ENCODE measurements around the gene RSRC1.

The RSRC1 gene

GRCh38 chr3:158128755-158129154 lies 18.9 kb downstream of the RSRC1 start:
- no peak for DNase-seq (ENCODE audit: low read depth)

GRCh38 chr3:158134363-158134762 lies 24.5 kb downstream of the RSRC1 start:
- no peak for DNase-seq (ENCODE audit: low read depth)

- no peak for DNase-seq (ENCODE audit: low read depth)
Measured at GRCh38 chr3:158140396-158140795, 30.5 kb downstream of the RSRC1 start.

- no peak for DNase-seq (ENCODE audit: low read depth)
Measured at GRCh38 chr3:158148218-158148617, 38.3 kb downstream of the RSRC1 start.

- DNase-seq (ENCODE audit: low read depth), result no peak
Measured at GRCh38 chr3:158152186-158152585, 42.3 kb downstream of the RSRC1 start.

GRCh38 chr3:158158969-158159368 lies 49.1 kb downstream of the RSRC1 start:
- no peak for DNase-seq (ENCODE audit: low read depth)

GRCh38 chr3:158159714-158160113 lies 49.8 kb downstream of the RSRC1 start:
- DNase-seq (ENCODE audit: low read depth), result no peak

GRCh38 chr3:158160958-158161357 lies 51.1 kb downstream of the RSRC1 start:
- DNase-seq (ENCODE audit: low read depth), result no peak

GRCh38 chr3:158165141-158165655 lies 55.3 kb downstream of the RSRC1 start:
- no peak for DNase-seq (ENCODE audit: low read depth)

- no peak for DNase-seq (ENCODE audit: low read depth)
Measured at GRCh38 chr3:158165730-158166129, 55.8 kb downstream of the RSRC1 start.

- no peak for DNase-seq (ENCODE audit: low read depth)
Measured at GRCh38 chr3:158166223-158166622, 56.3 kb downstream of the RSRC1 start.

GRCh38 chr3:158167737-158168557 lies 58.1 kb downstream of the RSRC1 start:
- DNase-seq (ENCODE audit: low read depth), result no peak

GRCh38 chr3:158169091-158169491 lies 59.2 kb downstream of the RSRC1 start:
- DNase-seq (ENCODE audit: low read depth), result no peak

GRCh38 chr3:158181096-158181495 lies 71.2 kb downstream of the RSRC1 start:
- DNase-seq (ENCODE audit: low read depth), result no peak

- no peak for DNase-seq (ENCODE audit: low read depth)
Measured at GRCh38 chr3:158185711-158186110, 75.8 kb downstream of the RSRC1 start.

- no peak for DNase-seq (ENCODE audit: low read depth)
Measured at GRCh38 chr3:158200955-158201354, 91.1 kb downstream of the RSRC1 start.

GRCh38 chr3:158205324-158205723 lies 95.4 kb downstream of the RSRC1 start:
- no peak for DNase-seq (ENCODE audit: low read depth)

GRCh38 chr3:158205994-158206393 lies 96.1 kb downstream of the RSRC1 start:
- no peak for DNase-seq (ENCODE audit: low read depth)

- DNase-seq (ENCODE audit: low read depth), result no peak
Measured at GRCh38 chr3:158210067-158210466, 100.2 kb downstream of the RSRC1 start.

GRCh38 chr3:158213461-158213860 lies 103.6 kb downstream of the RSRC1 start:
- no peak for DNase-seq (ENCODE audit: low read depth)

GRCh38 chr3:158217992-158218391 lies 108.1 kb downstream of the RSRC1 start:
- DNase-seq (ENCODE audit: low read depth), result no peak

GRCh38 chr3:158220575-158220974 lies 110.7 kb downstream of the RSRC1 start:
- DNase-seq (ENCODE audit: low read depth), result no peak

- DNase-seq (ENCODE audit: low read depth), result no peak
Measured at GRCh38 chr3:158221426-158221825, 111.5 kb downstream of the RSRC1 start.

GRCh38 chr3:158226429-158226828 lies 116.5 kb downstream of the RSRC1 start:
- DNase-seq (ENCODE audit: low read depth), result no peak

Data from activated T-cell treated with anti-CD3 and anti-CD28 coated beads for 48 hours (primary cell).